ENCODE results near the gene SCRN2.

SCRN2 gene

DNA sequence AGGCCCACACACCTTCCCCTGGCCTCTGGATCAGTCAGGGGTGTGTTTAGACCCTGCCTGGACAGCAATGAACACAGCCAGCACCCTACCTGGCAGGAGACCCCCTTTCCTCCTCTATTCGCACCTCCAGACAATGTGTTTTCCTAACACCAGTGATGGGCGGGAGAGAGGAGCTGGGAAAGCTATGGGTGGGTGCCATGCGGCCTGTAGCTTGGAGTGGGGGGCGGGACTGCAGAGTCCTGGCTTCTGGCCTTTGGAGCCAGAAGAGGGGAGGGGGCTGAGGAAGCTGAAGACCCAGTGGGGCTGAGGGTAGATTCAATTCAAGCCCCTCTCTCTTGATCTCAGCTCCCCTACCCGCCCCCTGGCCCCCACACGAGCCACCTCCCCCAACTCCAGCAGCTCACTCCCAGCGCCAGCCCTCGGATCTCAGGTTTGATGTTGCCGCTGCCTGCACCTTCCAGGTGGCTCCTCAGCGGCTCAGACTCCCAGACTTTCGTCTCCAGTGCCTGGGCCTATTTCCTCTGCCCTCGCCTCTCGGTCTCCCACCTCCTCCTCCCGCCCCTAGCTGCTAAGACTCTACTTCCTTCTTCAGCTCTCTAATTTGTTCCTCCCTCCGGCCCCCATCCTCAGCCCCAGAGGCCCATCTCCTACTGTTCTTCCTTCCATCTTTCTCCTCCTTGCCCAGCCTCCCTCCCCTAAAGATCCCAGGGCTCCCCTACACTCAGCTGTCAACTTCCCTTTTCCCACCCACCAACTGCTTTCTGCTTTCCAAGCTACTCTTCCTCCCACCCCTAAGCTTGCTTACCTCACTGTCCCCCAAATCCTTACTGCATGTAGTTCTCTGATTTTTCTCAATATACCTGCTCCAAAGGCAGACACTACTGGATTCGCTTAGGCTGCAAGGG lies 16.7 kb upstream of the SCRN2 start:
- Histone ChIP-seq H3K4me2 (no peak overlapping the region), H4K20me1 (peaks cover 5% of the 10 kb centered on the region; the same call in 1 of the 2 replicates), H3K27ac (no peak overlapping the region), H3K4me3 (no peak overlapping the region), H3K36me3 (no peaks in the 10 kb centered on the region), H3K4me1 (no peaks in the 10 kb centered on the region), H3K27me3 (peaks cover 48% of the 10 kb centered on the region), H3K9ac (no peak overlapping the region), H3K9me3 (no peaks in the 10 kb centered on the region)
- TF ChIP-seq Cebpa-rat (IDR thresholded peaks at IDR 0.05), result no peak

DNA sequence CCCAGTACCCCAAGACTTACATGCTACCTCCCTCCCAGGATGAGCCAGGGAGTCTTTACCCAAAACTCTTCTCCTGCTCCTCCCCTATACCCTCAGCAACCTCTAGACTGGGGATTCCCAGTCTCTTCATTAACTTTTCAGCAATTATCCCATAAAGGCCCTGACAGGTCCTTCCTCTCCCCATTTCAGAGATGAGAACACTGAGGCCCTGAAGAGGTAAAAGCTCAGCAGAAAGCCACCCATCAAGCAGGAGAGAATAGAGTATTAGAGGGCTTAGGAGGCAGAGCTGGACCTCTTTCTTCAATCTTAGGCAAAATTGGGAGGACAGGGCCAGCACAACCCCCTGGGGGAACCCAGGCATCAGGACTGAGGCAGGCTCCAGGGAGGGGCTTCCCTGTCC lies 15.8 kb upstream of the SCRN2 start:
- H3K36me3 ChIP-seq, result no peaks in the 10 kb centered on the region
- no peak overlapping the region for H3K4me2 ChIP-seq
- H3K9me3 ChIP-seq, result no peaks in the 10 kb centered on the region
- no peak overlapping the region for H3K4me3 ChIP-seq
- H4K20me1 ChIP-seq, result peaks cover 9% of the 10 kb centered on the region; the same call in 1 of the 2 replicates
- no peaks in the 10 kb centered on the region for H3K4me1 ChIP-seq
- no peak for TF ChIP-seq Cebpa-rat (IDR thresholded peaks at IDR 0.05)
- no peak overlapping the region for H3K9ac ChIP-seq
- no peak overlapping the region for H3K27ac ChIP-seq
- H3K27me3 ChIP-seq, result peaks cover 58% of the 10 kb centered on the region

DNA sequence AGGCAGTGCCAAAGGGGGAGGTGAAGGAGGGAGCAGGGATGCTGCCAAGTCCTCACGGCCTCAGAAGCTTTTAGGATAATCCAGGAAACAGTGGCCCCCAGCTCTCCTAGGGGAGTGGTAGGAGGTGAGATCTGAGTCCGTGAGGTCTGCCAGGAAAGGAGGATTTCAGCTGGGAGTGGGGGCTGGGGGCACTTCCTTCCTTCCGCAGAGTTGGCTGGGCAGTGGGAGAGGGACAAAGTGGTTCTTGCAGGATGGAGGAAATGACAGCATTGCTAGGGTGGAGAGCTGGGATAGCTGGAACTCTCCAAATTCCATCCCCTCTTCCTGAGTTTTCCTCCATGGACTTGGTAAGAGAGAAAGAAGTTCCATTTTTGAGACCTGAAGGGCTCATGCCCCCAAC lies 14.7 kb upstream of the SCRN2 start:
- Histone ChIP-seq H3K27ac (no peak overlapping the region), H3K27me3 (peaks cover 69% of the 10 kb centered on the region), H3K36me3 (no peaks in the 10 kb centered on the region), H3K4me2 (no peak overlapping the region), H4K20me1 (peaks cover 17% of the 10 kb centered on the region), H3K4me3 (no peak overlapping the region), H3K9me3 (no peaks in the 10 kb centered on the region), H3K4me1 (no peaks in the 10 kb centered on the region), H3K9ac (no peak overlapping the region)
- no peak for TF ChIP-seq Cebpa-rat (IDR thresholded peaks at IDR 0.05)

DNA sequence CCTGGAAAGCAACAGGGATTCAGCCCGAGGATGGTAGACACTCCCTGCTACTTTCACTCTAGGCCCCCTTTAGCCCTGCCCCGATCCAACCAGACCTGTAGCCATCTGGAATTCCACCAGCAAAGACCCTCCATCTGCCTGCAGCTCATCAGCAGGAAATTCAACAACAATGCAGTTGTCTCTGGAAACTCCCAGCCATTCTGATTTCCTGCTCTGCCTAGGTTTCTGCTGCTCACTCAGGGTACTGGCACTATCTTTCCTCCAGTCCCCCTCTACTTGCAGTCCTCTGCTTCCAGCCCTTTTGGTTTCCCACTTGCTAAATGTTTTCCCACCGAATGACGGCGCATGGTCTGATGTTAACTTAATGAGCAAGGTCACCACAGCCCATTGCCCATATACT lies 12.5 kb upstream of the SCRN2 start:
- Histone ChIP-seq H3K9ac (no peak overlapping the region), H3K4me3 (no peak overlapping the region), H4K20me1 (peaks cover 33% of the 10 kb centered on the region), H3K36me3 (no peaks in the 10 kb centered on the region), H3K4me2 (no peak overlapping the region), H3K9me3 (no peaks in the 10 kb centered on the region), H3K27ac (no peak overlapping the region), H3K4me1 (no peaks in the 10 kb centered on the region), H3K27me3 (peaks cover 90% of the 10 kb centered on the region)
- no peak for TF ChIP-seq Cebpa-rat (IDR thresholded peaks at IDR 0.05)

DNA sequence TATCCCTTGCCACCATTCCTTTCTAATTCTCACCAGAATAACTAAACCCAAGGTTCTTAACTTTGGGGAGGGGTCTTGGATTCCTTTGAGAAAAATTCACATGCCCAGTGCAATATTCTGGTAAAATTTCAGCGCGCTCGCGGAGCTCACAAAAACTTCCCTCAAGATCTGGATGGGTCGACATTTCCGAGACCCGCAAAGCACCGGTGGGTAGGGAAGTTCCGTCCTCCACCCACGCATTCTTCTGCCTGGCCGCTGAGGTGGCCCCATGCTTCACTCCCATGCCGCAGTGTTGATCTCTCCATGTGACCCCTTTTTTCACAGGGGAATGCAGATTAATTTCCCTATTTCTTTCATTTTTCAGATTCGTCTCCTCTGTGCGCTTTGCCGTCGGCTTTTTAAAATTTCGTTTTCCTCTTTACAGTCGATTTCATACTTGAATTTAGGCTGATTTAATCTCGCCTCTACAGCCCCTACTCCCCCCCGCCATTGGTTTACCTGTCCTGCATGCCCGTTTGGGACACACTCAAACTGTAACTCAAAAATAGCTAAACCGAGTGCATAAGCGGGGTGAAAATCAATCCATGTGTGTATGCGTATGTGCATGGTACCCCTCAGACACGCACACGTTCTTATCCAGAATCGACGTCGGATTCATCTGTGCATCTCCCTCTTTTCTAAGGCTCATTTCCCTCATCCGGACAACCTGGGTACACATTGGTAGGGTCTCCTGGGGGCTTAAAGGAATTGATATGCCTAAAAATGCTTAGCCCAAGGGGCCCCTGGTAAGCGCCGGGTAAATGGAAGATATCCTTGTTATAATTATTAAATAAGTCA lies 11.3 kb upstream of the SCRN2 start:
- H3K27me3 ChIP-seq, result peaks cover 100% of the 10 kb centered on the region
- H3K9me3 ChIP-seq, result no peaks in the 10 kb centered on the region
- no peaks in the 10 kb centered on the region for H3K4me1 ChIP-seq
- H3K36me3 ChIP-seq, result no peaks in the 10 kb centered on the region
- TF ChIP-seq Cebpa-rat (IDR thresholded peaks at IDR 0.05), result no peak
- H3K27ac ChIP-seq, result no peak overlapping the region
- no peak overlapping the region for H3K4me2 ChIP-seq
- peaks cover 37% of the 10 kb centered on the region for H4K20me1 ChIP-seq
- no peak overlapping the region for H3K9ac ChIP-seq
- H3K4me3 ChIP-seq, result no peak overlapping the region

DNA sequence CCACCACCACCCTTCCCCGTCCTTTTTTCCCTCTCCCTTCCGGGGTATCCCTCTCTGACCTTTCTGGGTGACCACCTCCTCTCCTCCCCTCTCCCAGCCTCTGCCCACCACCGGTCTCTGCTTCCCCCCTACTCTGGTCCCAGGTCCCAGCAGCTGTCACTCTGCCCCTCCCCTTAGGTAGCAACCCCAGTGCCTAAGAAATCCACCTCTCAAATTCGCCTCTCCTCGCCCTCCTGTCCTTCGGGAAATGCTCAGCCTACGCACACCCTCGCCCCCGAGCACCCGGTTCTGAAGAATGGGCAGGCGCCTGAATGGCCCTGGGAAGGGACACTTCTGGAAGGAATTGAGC lies 10.7 kb upstream of the SCRN2 start:
- no peak for TF ChIP-seq Cebpa-rat (IDR thresholded peaks at IDR 0.05)
- Histone ChIP-seq H3K27ac (no peak overlapping the region), H4K20me1 (peaks cover 43% of the 10 kb centered on the region), H3K4me1 (no peaks in the 10 kb centered on the region), H3K4me3 (no peak overlapping the region), H3K27me3 (peaks cover 100% of the 10 kb centered on the region), H3K9ac (no peak overlapping the region), H3K36me3 (no peaks in the 10 kb centered on the region), H3K4me2 (no peak overlapping the region), H3K9me3 (no peaks in the 10 kb centered on the region)

DNA sequence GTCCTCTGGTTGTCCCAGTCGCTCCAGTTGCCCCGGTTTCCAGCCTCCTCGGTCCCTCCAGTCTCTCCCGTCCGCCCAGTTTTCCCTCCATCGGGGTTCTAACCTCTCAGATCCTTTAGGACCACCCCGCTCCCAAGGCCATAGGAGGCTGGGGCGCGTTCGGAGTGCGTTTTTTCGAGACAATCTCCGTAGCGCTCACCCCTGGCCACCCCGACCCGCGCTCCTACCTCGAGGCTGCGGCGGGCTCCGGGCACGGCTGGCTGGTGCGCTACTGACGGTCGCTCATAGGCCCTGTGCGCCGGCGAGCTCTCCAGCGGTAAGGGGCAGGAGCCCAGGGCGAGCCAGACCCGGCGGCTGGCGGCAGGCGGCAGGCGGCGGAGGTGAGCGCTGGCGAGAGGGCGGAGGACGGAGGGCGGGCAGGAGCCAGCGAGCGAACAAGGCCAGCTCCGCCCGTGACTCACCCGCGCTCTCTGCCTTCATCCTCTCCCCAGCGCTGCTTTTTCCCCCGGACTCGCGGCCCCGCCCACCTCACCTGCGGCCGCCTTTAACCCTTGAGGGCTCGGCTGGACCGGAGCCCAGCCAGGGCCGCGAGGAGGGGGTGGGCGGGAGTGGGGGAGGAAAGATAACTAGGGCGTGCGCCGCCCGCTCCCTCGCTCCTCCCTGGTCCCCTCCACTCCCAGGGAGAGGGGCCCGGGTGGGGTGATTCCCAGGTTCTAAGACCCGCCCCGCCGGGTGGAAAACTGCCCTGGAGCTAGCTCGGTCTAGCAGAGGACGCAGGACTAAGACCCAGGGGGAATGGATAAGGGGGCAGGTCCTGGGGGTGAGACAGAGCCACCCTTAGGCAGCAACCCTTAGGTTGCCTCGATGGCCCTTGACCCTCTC lies 9.9 kb upstream of the SCRN2 start, which contains the start of gene SP6:
TSS of gene SP6 (minus strand) at position 472 of the 882 bp plus-strand sequence. CDS start 2,734 bp downstream, outside the sequence.
- Histone ChIP-seq H3K4me2 (peak within 1 kb of the TSS; percentile 22; the same call in 1 of the 2 replicates), H3K4me3 (no peak within 1 kb of the TSS), H3K27me3 (peaks cover 100% of the 10 kb centered on the region), H4K20me1 (peaks cover 51% of the 10 kb centered on the region), H3K4me1 (no peaks in the 10 kb centered on the region), H3K9me3 (no peaks in the 10 kb centered on the region), H3K36me3 (no peaks in the 10 kb centered on the region), H3K27ac (no peak within 1 kb of the TSS), H3K9ac (no peak within 1 kb of the TSS)
- no peak for TF ChIP-seq Cebpa-rat (IDR thresholded peaks at IDR 0.05)

DNA sequence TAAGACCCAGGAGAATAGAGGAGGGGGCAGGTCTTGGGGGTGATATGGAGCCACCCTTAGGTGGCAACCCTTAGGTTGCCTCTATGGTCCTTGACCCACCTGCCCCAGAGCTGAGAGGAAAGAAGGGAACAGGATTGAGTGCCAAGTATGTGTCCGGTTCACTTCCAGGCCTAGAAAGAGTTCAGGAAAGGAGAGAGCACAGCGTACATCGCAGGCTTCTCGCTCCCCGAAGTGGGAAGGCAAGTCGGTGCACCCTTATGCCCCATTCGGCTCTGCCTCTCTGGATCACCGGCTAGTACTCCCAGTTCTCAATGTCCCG lies 9.3 kb upstream of the SCRN2 start:
- H3K4me1 ChIP-seq, result no peaks in the 10 kb centered on the region
- H3K9ac ChIP-seq, result no peak overlapping the region
- H3K27me3 ChIP-seq, result peaks cover 100% of the 10 kb centered on the region
- peaks cover 49% of the 10 kb centered on the region for H4K20me1 ChIP-seq
- H3K4me2 ChIP-seq, result no peak overlapping the region
- H3K36me3 ChIP-seq, result no peaks in the 10 kb centered on the region
- no peak for TF ChIP-seq Cebpa-rat (IDR thresholded peaks at IDR 0.05)
- H3K27ac ChIP-seq, result no peak overlapping the region
- H3K9me3 ChIP-seq, result no peaks in the 10 kb centered on the region
- H3K4me3 ChIP-seq, result no peak overlapping the region

DNA sequence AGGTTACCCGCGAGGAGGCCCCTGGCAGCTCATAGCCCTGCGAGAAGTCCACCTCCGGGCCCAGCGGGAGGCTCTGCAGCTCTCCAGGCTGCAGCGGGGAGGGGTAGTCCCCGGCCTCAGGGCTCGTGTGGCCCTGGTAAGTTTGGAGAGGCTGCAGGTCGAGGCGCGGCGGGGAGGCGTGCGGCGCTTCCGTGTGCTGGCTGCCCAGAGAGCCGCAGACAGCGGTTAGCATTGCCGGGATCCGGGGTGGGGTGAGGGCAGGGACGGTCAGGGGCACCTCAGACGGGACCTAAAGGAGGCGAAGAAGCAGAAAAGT lies 7.1 kb upstream of the SCRN2 start:
- Histone ChIP-seq H3K4me2 (no peak overlapping the region), H4K20me1 (peaks cover 46% of the 10 kb centered on the region), H3K27me3 (peaks cover 94% of the 10 kb centered on the region), H3K4me1 (peaks cover 5% of the 10 kb centered on the region), H3K9ac (no peak overlapping the region), H3K36me3 (no peaks in the 10 kb centered on the region), H3K27ac (no peak overlapping the region), H3K4me3 (no peak overlapping the region), H3K9me3 (no peaks in the 10 kb centered on the region)
- no peak for TF ChIP-seq Cebpa-rat (IDR thresholded peaks at IDR 0.05)

Data from BLaER1 (cell line).